Mucosa of stomach (tissue), 1 donor: ENCODE data around the gene SLC11A2.
"Not testable (repeated sequence)": the region's sequence is repeated elsewhere in the genome, so short reads cannot be mapped to it uniquely, and the experiment has no call there.

Source experiments
- H3K27me3 ChIP-seq: one replicate; pipeline ENCODE4 v1.7.0; 2013; ENCODE audit warnings: mild to moderate bottlenecking, low read length; ENCODE audit not compliant: control insufficient read depth, insufficient read depth
- H3K36me3 ChIP-seq: one replicate; pipeline ENCODE4 v1.7.0; 2013; ENCODE audit warnings: low read length; ENCODE audit not compliant: control insufficient read depth, insufficient read depth
- H3K4me1 ChIP-seq: one replicate; pipeline ENCODE4 v1.7.0; 2013; ENCODE audit warnings: mild to moderate bottlenecking, low read length; ENCODE audit not compliant: control insufficient read depth, insufficient read depth
- H3K4me3 ChIP-seq: one replicate; pipeline ENCODE4 v1.7.0; 2013; ENCODE audit warnings: low read length
- H3K9ac ChIP-seq: one replicate; pipeline ENCODE4 v1.7.0; 2013; ENCODE audit warnings: mild to moderate bottlenecking, low read length, moderate library complexity
- H3K9me3 ChIP-seq: one replicate; pipeline ENCODE4 v1.7.0; 2013; ENCODE audit warnings: mild to moderate bottlenecking, low read length, moderate library complexity; ENCODE audit not compliant: control insufficient read depth
- donor health status: Pancreatic carcinoma.

Gene SLC11A2

GRCh38 chr12:50932787-50933280 lies 93.3 kb downstream of the SLC11A2 start:
- H3K4me1 ChIP-seq, result peaks cover 51% of the 10 kb centered on the region
- H3K27me3 ChIP-seq, result no peaks in the 10 kb centered on the region
- H3K4me3 ChIP-seq, result no peak overlapping the region
- H3K36me3 ChIP-seq, result no peaks in the 10 kb centered on the region
- no peak overlapping the region for H3K9ac ChIP-seq
- no peaks in the 10 kb centered on the region for H3K9me3 ChIP-seq

- not testable (repeated sequence) for H3K27me3 ChIP-seq, H3K9ac ChIP-seq, H3K36me3 ChIP-seq, H3K4me3 ChIP-seq, H3K9me3 ChIP-seq
- H3K4me1 ChIP-seq, result peaks cover 51% of the 10 kb centered on the region
These were observed 95.7 kb downstream of the SLC11A2 start for GRCh38 chr12:50930477-50930876.

GRCh38 chr12:50929831-50930230 lies 96.4 kb downstream of the SLC11A2 start:
- H3K27me3 ChIP-seq, result no peaks in the 10 kb centered on the region
- H3K36me3 ChIP-seq, result no peaks in the 10 kb centered on the region
- H3K4me3 ChIP-seq, result no peak overlapping the region
- no peak overlapping the region for H3K9ac ChIP-seq
- H3K4me1 ChIP-seq, result peaks cover 46% of the 10 kb centered on the region
- no peaks in the 10 kb centered on the region for H3K9me3 ChIP-seq
